ENCODE data around the gene CRB1.

The CRB1 gene

DNA sequence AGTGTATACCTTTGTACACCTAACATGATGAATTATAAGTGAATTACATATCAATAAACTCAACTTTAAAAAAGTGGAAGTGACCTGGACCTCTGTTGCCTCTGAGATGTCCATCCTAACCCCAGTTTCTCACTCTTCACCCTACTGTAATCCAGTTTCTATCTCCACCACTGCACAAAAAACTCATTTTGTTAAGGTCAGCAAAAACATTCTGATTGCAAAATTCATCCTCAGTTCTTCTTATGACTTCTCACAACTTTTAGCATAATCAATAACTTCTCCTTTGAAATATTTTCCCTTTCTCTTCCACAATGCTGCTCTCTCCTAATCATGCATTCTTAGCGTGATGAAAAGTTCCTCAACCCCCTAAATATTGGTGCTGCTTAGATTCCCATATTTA lies 129.8 kb downstream of the CRB1 start:
- no peak for DNase-seq (ENCODE audit: low spot score)
- Histone ChIP-seq H4K91ac (ENCODE audit: low read depth, low read length, poor library complexity) (no peak overlapping the region), H2BK5ac (ENCODE audit: low read length) (no peak overlapping the region), H3K18ac (ENCODE audit: low read length) (no peak overlapping the region), H3K4me1 (ENCODE audit: control insufficient read depth in 2 of 2, insufficient read depth in 1 of 2, low read depth in 1 of 2, low read length in 2 of 2) (no peaks in the 10 kb centered on the region), H3K14ac (ENCODE audit: low read length) (no peak overlapping the region), H3K79me1 (ENCODE audit: low read depth, low read length) (no peaks in the 10 kb centered on the region), H3K9me3 (replicated peaks in 1 of 2; ENCODE audit: control insufficient read depth in 2 of 2, insufficient read depth in 1 of 2, low read depth in 1 of 2, low read length in 2 of 2) (no peaks in the 10 kb centered on the region), H3K23ac (ENCODE audit: low read depth, low read length, poor library complexity) (no peak overlapping the region), H4K8ac (ENCODE audit: low read depth, low read length) (no peak overlapping the region), H3K4ac (ENCODE audit: low read length) (no peak overlapping the region), H3K9ac (ENCODE audit: low read depth, low read length, poor library complexity) (no peak overlapping the region), H3K4me3 (ENCODE audit: low read length in 2 of 2) (no peak overlapping the region), H3K4me2 (ENCODE audit: insufficient read depth, low read length, poor library complexity, severe bottlenecking) (no peak overlapping the region), H2BK15ac (ENCODE audit: low read length) (no peak overlapping the region), H3K27ac (replicated peaks; ENCODE audit: low read length) (no peak overlapping the region), H3K27me3 (ENCODE audit: control insufficient read depth in 3 of 3, insufficient read depth in 3 of 3, low read depth in 1 of 3, low read length in 3 of 3) (no peaks in the 10 kb centered on the region), H2BK12ac (ENCODE audit: low read length) (no peak overlapping the region), H2AK5ac (ENCODE audit: low read depth, low read length) (no peak overlapping the region), H2BK120ac (ENCODE audit: low read depth, low read length) (no peak overlapping the region), H2AFZ (ENCODE audit: low read length) (no peak overlapping the region), H3K36me3 (replicated peaks in 1 of 2; ENCODE audit: control insufficient read depth in 2 of 2, insufficient read depth in 2 of 2, low read length in 2 of 2) (no peaks in the 10 kb centered on the region)
- WGBS, 2 donors (ENCODE audit: extremely low coverage in 2 of 2, insufficient read length in 2 of 2, insufficient replicate concordance in 1 of 2) = no CpG with 5 or more reads among the region's 1 CpG

DNA sequence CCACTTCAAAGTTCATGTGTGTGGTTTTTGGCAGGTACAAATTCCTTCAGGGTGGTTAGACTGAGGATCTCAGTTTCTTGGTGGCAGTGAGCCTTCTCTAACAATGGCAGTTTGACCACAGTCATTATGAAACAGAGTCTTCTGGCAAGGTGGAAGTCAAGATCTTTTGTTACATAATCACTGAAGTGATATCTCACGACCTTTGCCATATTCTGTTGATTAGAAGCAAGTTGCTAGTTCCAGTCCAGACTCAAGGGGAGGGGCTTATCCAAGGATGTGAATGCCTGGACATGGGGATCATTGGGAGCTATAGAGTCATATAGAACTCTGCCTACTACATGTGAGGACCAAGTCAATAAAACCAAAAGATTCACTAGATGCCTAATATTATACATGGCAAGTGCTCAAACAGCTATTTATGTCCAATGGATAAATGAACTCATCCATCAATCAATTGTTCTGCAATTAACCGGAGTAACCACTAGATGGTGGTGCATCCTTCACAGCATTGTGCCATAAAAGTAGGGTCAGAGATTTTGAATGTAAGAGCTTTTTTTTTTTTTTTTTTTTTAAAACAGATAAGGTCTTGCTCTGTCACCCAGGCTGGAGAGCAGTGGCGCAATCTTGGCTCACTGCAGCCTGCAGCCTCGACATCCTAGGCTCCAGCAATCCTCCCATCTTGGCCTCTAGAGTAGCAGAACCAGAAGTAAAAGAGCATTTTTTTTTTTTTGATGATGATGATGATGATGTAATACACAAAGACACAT lies 131.9 kb downstream of the CRB1 start:
- Histone ChIP-seq H4K8ac (ENCODE audit: low read depth, low read length) (no peak overlapping the region), H3K27me3 (ENCODE audit: control insufficient read depth in 3 of 3, insufficient read depth in 3 of 3, low read depth in 1 of 3, low read length in 3 of 3) (no peaks in the 10 kb centered on the region)
- peak; percentile 33 for DNase-seq (ENCODE audit: low spot score)

DNA sequence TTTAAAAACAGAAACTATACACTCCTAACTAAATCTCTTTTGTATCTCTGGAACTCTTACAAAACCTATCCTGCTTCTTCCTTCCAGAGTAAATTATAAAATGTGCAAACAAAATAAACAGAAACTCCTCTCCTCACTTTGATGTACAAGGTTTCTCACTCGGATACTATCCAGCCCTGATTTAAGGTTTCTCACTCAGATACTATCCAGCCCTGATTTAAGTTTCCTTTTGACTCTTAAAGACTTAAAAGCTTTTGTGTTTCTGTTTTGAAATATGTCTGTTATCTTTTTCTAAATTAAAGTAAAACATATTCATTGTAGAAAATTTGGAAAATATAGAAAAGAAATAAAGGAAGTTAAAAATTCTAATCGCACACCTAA lies 132.5 kb downstream of the CRB1 start:
- no peak overlapping the region for H3K18ac ChIP-seq (ENCODE audit: low read length)
- H3K36me3 ChIP-seq (replicated peaks in 1 of 2; ENCODE audit: control insufficient read depth in 2 of 2, insufficient read depth in 2 of 2, low read length in 2 of 2) = no peaks in the 10 kb centered on the region
- peaks cover 0 to 2% of the 10 kb centered on the region in 2 donors for H3K9me3 ChIP-seq (replicated peaks in 1 of 2; ENCODE audit: control insufficient read depth in 2 of 2, insufficient read depth in 1 of 2, low read depth in 1 of 2, low read length in 2 of 2)
- no peak overlapping the region for H3K23ac ChIP-seq (ENCODE audit: low read depth, low read length, poor library complexity)
- no peak overlapping the region for H3K9ac ChIP-seq (ENCODE audit: low read depth, low read length, poor library complexity)
- no peak overlapping the region for H2AK5ac ChIP-seq (ENCODE audit: low read depth, low read length)
- no peak overlapping the region for H2BK15ac ChIP-seq (ENCODE audit: low read length)
- H3K4me2 ChIP-seq (ENCODE audit: insufficient read depth, low read length, poor library complexity, severe bottlenecking) = no peak overlapping the region
- H3K79me1 ChIP-seq (ENCODE audit: low read depth, low read length) = no peaks in the 10 kb centered on the region
- H3K4me1 ChIP-seq (ENCODE audit: control insufficient read depth in 2 of 2, insufficient read depth in 1 of 2, low read depth in 1 of 2, low read length in 2 of 2) = no peaks in the 10 kb centered on the region
- H2BK5ac ChIP-seq (ENCODE audit: low read length) = no peak overlapping the region
- H3K4me3 ChIP-seq (ENCODE audit: low read length in 2 of 2) = no peak overlapping the region
- no CpG with 5 or more reads among the region's 2 CpGs for WGBS, 2 donors (ENCODE audit: extremely low coverage in 2 of 2, insufficient read length in 2 of 2, insufficient replicate concordance in 1 of 2)
- no peak for DNase-seq (ENCODE audit: low spot score)
- no peak overlapping the region for H2BK12ac ChIP-seq (ENCODE audit: low read length)
- no peak overlapping the region for H3K14ac ChIP-seq (ENCODE audit: low read length)
- no peak overlapping the region for H2AFZ ChIP-seq (ENCODE audit: low read length)
- H2BK120ac ChIP-seq (ENCODE audit: low read depth, low read length) = no peak overlapping the region
- H3K27ac ChIP-seq (replicated peaks; ENCODE audit: low read length) = no peak overlapping the region
- no peaks in the 10 kb centered on the region for H3K27me3 ChIP-seq (ENCODE audit: control insufficient read depth in 3 of 3, insufficient read depth in 3 of 3, low read depth in 1 of 3, low read length in 3 of 3)
- H4K91ac ChIP-seq (ENCODE audit: low read depth, low read length, poor library complexity) = no peak overlapping the region
- no peak overlapping the region for H4K8ac ChIP-seq (ENCODE audit: low read depth, low read length)
- H3K4ac ChIP-seq (ENCODE audit: low read length) = no peak overlapping the region

More for the DNA sequence above, 131.9 kb downstream of the CRB1 start:
- Histone ChIP-seq H3K18ac (ENCODE audit: low read length) (no peak overlapping the region), H2BK5ac (ENCODE audit: low read length) (no peak overlapping the region), H3K9ac (ENCODE audit: low read depth, low read length, poor library complexity) (no peak overlapping the region), H3K79me1 (ENCODE audit: low read depth, low read length) (no peaks in the 10 kb centered on the region), H4K91ac (ENCODE audit: low read depth, low read length, poor library complexity) (no peak overlapping the region), H3K14ac (ENCODE audit: low read length) (no peak overlapping the region), H2BK15ac (ENCODE audit: low read length) (no peak overlapping the region), H3K4me3 (ENCODE audit: low read length in 2 of 2) (no peak overlapping the region), H2AFZ (ENCODE audit: low read length) (no peak overlapping the region), H3K4ac (ENCODE audit: low read length) (no peak overlapping the region), H3K9me3 (replicated peaks in 1 of 2; ENCODE audit: control insufficient read depth in 2 of 2, insufficient read depth in 1 of 2, low read depth in 1 of 2, low read length in 2 of 2) (peaks cover 0 to 2% of the 10 kb centered on the region in 2 donors), H3K27ac (replicated peaks; ENCODE audit: low read length) (no peak overlapping the region), H2BK120ac (ENCODE audit: low read depth, low read length) (no peak overlapping the region), H3K23ac (ENCODE audit: low read depth, low read length, poor library complexity) (no peak overlapping the region), H3K36me3 (replicated peaks in 1 of 2; ENCODE audit: control insufficient read depth in 2 of 2, insufficient read depth in 2 of 2, low read length in 2 of 2) (no peaks in the 10 kb centered on the region), H3K4me2 (ENCODE audit: insufficient read depth, low read length, poor library complexity, severe bottlenecking) (no peak overlapping the region), H2AK5ac (ENCODE audit: low read depth, low read length) (no peak overlapping the region), H3K4me1 (ENCODE audit: control insufficient read depth in 2 of 2, insufficient read depth in 1 of 2, low read depth in 1 of 2, low read length in 2 of 2) (no peaks in the 10 kb centered on the region), H2BK12ac (ENCODE audit: low read length) (no peak overlapping the region)
- WGBS, 2 donors (ENCODE audit: extremely low coverage in 2 of 2, insufficient read length in 2 of 2, insufficient replicate concordance in 1 of 2) = no CpG with 5 or more reads among the region's 4 CpGs

DNA sequence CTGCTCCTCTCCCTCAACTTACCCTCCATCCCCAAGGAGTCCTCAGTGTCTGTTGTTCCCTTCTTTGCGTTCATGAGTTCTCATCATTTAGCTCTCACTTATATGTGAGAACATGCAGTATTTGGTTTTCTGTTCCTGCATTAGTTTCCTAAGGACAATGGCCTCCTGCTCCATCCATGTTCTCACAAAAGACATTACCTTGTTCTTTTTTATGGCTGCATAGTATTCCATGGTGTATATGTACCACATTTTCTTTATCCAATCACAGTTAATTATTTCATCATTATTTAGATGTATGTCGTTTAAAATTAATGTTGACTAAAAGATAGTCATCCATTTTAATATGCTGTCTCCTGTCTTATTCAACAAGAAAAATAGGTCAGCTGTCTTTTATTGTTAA lies 134.1 kb downstream of the CRB1 start:
- H3K27me3 ChIP-seq (ENCODE audit: control insufficient read depth in 3 of 3, insufficient read depth in 3 of 3, low read depth in 1 of 3, low read length in 3 of 3) = no peaks in the 10 kb centered on the region
- no peak overlapping the region for H3K14ac ChIP-seq (ENCODE audit: low read length)
- H4K8ac ChIP-seq (ENCODE audit: low read depth, low read length) = no peak overlapping the region
- H3K79me1 ChIP-seq (ENCODE audit: low read depth, low read length) = no peaks in the 10 kb centered on the region
- no peaks in the 10 kb centered on the region for H3K36me3 ChIP-seq (replicated peaks in 1 of 2; ENCODE audit: control insufficient read depth in 2 of 2, insufficient read depth in 2 of 2, low read length in 2 of 2)
- no peak for DNase-seq (ENCODE audit: low spot score)
- no CpG with 5 or more reads among the region's 2 CpGs for WGBS, 2 donors (ENCODE audit: extremely low coverage in 2 of 2, insufficient read length in 2 of 2, insufficient replicate concordance in 1 of 2)
- no peak overlapping the region for H2BK5ac ChIP-seq (ENCODE audit: low read length)
- H3K9ac ChIP-seq (ENCODE audit: low read depth, low read length, poor library complexity) = no peak overlapping the region
- no peak overlapping the region for H2BK120ac ChIP-seq (ENCODE audit: low read depth, low read length)
- no peak overlapping the region for H3K4me2 ChIP-seq (ENCODE audit: insufficient read depth, low read length, poor library complexity, severe bottlenecking)
- H3K4me1 ChIP-seq (ENCODE audit: control insufficient read depth in 2 of 2, insufficient read depth in 1 of 2, low read depth in 1 of 2, low read length in 2 of 2) = no peaks in the 10 kb centered on the region
- H4K91ac ChIP-seq (ENCODE audit: low read depth, low read length, poor library complexity) = no peak overlapping the region
- H3K4ac ChIP-seq (ENCODE audit: low read length) = no peak overlapping the region
- no peak overlapping the region for H2BK15ac ChIP-seq (ENCODE audit: low read length)
- no peak overlapping the region for H3K4me3 ChIP-seq (ENCODE audit: low read length in 2 of 2)
- H2BK12ac ChIP-seq (ENCODE audit: low read length) = no peak overlapping the region
- no peak overlapping the region for H3K23ac ChIP-seq (ENCODE audit: low read depth, low read length, poor library complexity)
- H3K9me3 ChIP-seq (replicated peaks in 1 of 2; ENCODE audit: control insufficient read depth in 2 of 2, insufficient read depth in 1 of 2, low read depth in 1 of 2, low read length in 2 of 2) = peaks cover 0 to 2% of the 10 kb centered on the region in 2 donors
- no peak overlapping the region for H2AFZ ChIP-seq (ENCODE audit: low read length)
- H3K27ac ChIP-seq (replicated peaks; ENCODE audit: low read length) = no peak overlapping the region
- H2AK5ac ChIP-seq (ENCODE audit: low read depth, low read length) = no peak overlapping the region
- no peak overlapping the region for H3K18ac ChIP-seq (ENCODE audit: low read length)
